Measurements from ENCODE around the gene MBD3.

Gene MBD3

GRCh38 chr19:1554968-1555367 lies 37.7 kb downstream of the MBD3 start:
- TF ChIP-seq ZFP3 (CRISPR knock-in tag; IDR thresholded peaks at IDR 0.05) (no peak), ZFP30 (CRISPR knock-in tag; IDR thresholded peaks at IDR 0.05) (no peak), SNAI2 (CRISPR knock-in tag; IDR thresholded peaks at IDR 0.05) (no peak), ISL1 (CRISPR knock-in tag; IDR thresholded peaks at IDR 0.05) (no peak)
- TF ChIP-seq, protein P1, sequence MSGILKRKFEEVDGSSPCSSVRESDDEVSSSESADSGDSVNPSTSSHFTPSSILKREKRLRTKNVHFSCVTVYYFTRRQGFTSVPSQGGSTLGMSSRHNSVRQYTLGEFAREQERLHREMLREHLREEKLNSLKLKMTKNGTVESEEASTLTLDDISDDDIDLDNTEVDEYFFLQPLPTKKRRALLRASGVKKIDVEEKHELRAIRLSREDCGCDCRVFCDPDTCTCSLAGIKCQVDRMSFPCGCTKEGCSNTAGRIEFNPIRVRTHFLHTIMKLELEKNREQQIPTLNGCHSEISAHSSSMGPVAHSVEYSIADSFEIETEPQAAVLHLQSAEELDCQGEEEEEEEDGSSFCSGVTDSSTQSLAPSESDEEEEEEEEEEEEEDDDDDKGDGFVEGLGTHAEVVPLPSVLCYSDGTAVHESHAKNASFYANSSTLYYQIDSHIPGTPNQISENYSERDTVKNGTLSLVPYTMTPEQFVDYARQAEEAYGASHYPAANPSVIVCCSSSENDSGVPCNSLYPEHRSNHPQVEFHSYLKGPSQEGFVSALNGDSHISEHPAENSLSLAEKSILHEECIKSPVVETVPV (CRISPR knock-in tag; IDR thresholded peaks at IDR 0.05) = no peak
- no peak for ATAC-seq

GRCh38 chr19:1553415-1553814 lies 39.2 kb downstream of the MBD3 start:
- ATAC-seq = no peak
- TF ChIP-seq ZC3H10 (CRISPR knock-in tag; IDR thresholded peaks at IDR 0.05) (no peak), SNAI2 (CRISPR knock-in tag; IDR thresholded peaks at IDR 0.05) (no peak), ZNF565 (CRISPR knock-in tag; conservative IDR thresholded peaks at IDR 0.05; ENCODE audit: low read depth) (no peak), TOX (CRISPR knock-in tag; IDR thresholded peaks at IDR 0.05; ENCODE audit: borderline replicate concordance) (no peak), ZNF8 (CRISPR knock-in tag; IDR thresholded peaks at IDR 0.05) (no peak), OSR1 (CRISPR knock-in tag; IDR thresholded peaks at IDR 0.05) (no peak), POU6F1 (CRISPR knock-in tag; IDR thresholded peaks at IDR 0.05; ENCODE audit: borderline replicate concordance, low read depth) (no peak), ESRRG (CRISPR knock-in tag; IDR thresholded peaks at IDR 0.05) (no peak), RARB (CRISPR knock-in tag; IDR thresholded peaks at IDR 0.05) (no peak), ZNF70 (CRISPR knock-in tag; IDR thresholded peaks at IDR 0.05) (no peak), ZFP3 (CRISPR knock-in tag; IDR thresholded peaks at IDR 0.05) (no peak)
- TF ChIP-seq, protein P2, sequence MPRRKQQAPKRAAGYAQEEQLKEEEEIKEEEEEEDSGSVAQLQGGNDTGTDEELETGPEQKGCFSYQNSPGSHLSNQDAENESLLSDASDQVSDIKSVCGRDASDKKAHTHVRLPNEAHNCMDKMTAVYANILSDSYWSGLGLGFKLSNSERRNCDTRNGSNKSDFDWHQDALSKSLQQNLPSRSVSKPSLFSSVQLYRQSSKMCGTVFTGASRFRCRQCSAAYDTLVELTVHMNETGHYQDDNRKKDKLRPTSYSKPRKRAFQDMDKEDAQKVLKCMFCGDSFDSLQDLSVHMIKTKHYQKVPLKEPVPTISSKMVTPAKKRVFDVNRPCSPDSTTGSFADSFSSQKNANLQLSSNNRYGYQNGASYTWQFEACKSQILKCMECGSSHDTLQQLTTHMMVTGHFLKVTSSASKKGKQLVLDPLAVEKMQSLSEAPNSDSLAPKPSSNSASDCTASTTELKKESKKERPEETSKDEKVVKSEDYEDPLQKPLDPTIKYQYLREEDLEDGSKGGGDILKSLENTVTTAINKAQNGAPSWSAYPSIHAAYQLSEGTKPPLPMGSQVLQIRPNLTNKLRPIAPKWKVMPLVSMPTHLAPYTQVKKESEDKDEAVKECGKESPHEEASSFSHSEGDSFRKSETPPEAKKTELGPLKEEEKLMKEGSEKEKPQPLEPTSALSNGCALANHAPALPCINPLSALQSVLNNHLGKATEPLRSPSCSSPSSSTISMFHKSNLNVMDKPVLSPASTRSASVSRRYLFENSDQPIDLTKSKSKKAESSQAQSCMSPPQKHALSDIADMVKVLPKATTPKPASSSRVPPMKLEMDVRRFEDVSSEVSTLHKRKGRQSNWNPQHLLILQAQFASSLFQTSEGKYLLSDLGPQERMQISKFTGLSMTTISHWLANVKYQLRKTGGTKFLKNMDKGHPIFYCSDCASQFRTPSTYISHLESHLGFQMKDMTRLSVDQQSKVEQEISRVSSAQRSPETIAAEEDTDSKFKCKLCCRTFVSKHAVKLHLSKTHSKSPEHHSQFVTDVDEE (CRISPR knock-in tag; IDR thresholded peaks at IDR 0.05) = no peak
- TF ChIP-seq, protein P3, sequence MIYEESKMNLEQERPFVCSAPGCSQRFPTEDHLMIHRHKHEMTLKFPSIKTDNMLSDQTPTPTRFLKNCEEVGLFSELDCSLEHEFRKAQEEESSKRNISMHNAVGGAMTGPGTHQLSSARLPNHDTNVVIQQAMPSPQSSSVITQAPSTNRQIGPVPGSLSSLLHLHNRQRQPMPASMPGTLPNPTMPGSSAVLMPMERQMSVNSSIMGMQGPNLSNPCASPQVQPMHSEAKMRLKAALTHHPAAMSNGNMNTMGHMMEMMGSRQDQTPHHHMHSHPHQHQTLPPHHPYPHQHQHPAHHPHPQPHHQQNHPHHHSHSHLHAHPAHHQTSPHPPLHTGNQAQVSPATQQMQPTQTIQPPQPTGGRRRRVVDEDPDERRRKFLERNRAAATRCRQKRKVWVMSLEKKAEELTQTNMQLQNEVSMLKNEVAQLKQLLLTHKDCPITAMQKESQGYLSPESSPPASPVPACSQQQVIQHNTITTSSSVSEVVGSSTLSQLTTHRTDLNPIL (CRISPR knock-in tag; IDR thresholded peaks at IDR 0.05; ENCODE audit: low read depth) = no peak

GRCh38 chr19:1551068-1552040 lies 41.3 kb downstream of the MBD3 start:
- TF ChIP-seq CSDC2 (CRISPR knock-in tag; IDR thresholded peaks at IDR 0.05) (no peak), ZNF70 (CRISPR knock-in tag; IDR thresholded peaks at IDR 0.05) (no peak), ZNF8 (CRISPR knock-in tag; IDR thresholded peaks at IDR 0.05) (no peak), ARNTL (CRISPR knock-in tag; IDR thresholded peaks at IDR 0.05; ENCODE audit: borderline replicate concordance, low read depth) (no peak), SNAI2 (CRISPR knock-in tag; IDR thresholded peaks at IDR 0.05) (no peak), ZNF565 (CRISPR knock-in tag; conservative IDR thresholded peaks at IDR 0.05; ENCODE audit: low read depth) (no peak)
- TF ChIP-seq, protein P2 (CRISPR knock-in tag; IDR thresholded peaks at IDR 0.05) = no peak
- 0 out of 3 replicates have a peak, but pooled peaks have one; percentile 22 for ATAC-seq
